Endothelial cell (in vitro differentiated cells): ENCODE results near the gene OR4B1. TPM values are rescaled to one million over a fixed set of nuclear protein-coding genes. Genes with fewer than 3 reads are reported as not detected.
"Not testable (repeated sequence)": the region's sequence is repeated elsewhere in the genome, so short reads cannot be mapped to it uniquely, and the experiment has no call there.

Experiments
- DNase-seq: peaks from one replicate; pipeline ENCODE4 v3.0.0; 2021; ENCODE audit warnings: low spot score
- H3K27ac Mint-ChIP-seq: one replicate; pipeline ENCODE4 v1.8.0; 2021; ENCODE audit warnings: mixed read lengths, inconsistent platforms; ENCODE audit not compliant: unreplicated experiment
- H3K27me3 Mint-ChIP-seq: one replicate; pipeline ENCODE4 v1.8.0; 2021; ENCODE audit warnings: mild to moderate bottlenecking, moderate library complexity, mixed read lengths, inconsistent platforms; ENCODE audit not compliant: unreplicated experiment
- H3K36me3 Mint-ChIP-seq: one replicate; pipeline ENCODE4 v1.8.0; 2021; ENCODE audit warnings: mild to moderate bottlenecking, low read depth, mixed read lengths, inconsistent platforms; ENCODE audit not compliant: unreplicated experiment
- H3K4me1 Mint-ChIP-seq: one replicate; pipeline ENCODE4 v1.8.0; 2021; ENCODE audit warnings: mild to moderate bottlenecking, mixed read lengths, inconsistent platforms; ENCODE audit not compliant: unreplicated experiment
- H3K4me3 Mint-ChIP-seq: one replicate; pipeline ENCODE4 v1.8.0; 2021; ENCODE audit warnings: mild to moderate bottlenecking, mixed read lengths, inconsistent platforms; ENCODE audit not compliant: unreplicated experiment
- H3K9me3 Mint-ChIP-seq: one replicate; pipeline ENCODE4 v1.8.0; 2021; ENCODE audit warnings: mixed read lengths, inconsistent platforms; ENCODE audit not compliant: unreplicated experiment
- CTCF ChIP-seq: fragments of 200-600 bp; sonication (generic); IDR thresholded peaks from one replicate; pipeline ENCODE4 v1.5.0; 2021; ENCODE audit warnings: antibody characterized with exemption; ENCODE audit not compliant: unreplicated experiment
- total RNA-seq: library from RNA; stranded (reverse); fragmentation: NEBNext Ultra II Directional; extraction: Animal tissue kit (Norgen Biotek cat#: 25700); gene quantifications from one replicate; pipeline ENCODE4 v1.2.1, GENCODE V29; 2021; ENCODE audit not compliant: unreplicated experiment

Gene OR4B1
- total RNA-seq, 1 donor from 2014 or later = not detected

GRCh38 chr11:48182860-48183526 lies 33.6 kb upstream of the OR4B1 start:
- Mint-ChIP-seq H3K4me1 (no peaks in the 10 kb centered on the region), H3K9me3 (peaks cover 25% of the 10 kb centered on the region), H3K27me3 (peaks cover 5% of the 10 kb centered on the region), H3K27ac (no peak overlapping the region), H3K36me3 (no peaks in the 10 kb centered on the region), H3K4me3 (no peak overlapping the region)
- TF ChIP-seq CTCF = no peak
- DNase-seq = no peak

GRCh38 chr11:48184452-48184851 lies 32.2 kb upstream of the OR4B1 start:
- H3K9me3 Mint-ChIP-seq = peaks cover 15% of the 10 kb centered on the region
- H3K36me3 Mint-ChIP-seq = no peaks in the 10 kb centered on the region
- no peak for TF ChIP-seq CTCF
- DNase-seq = no peak
- no peak overlapping the region for H3K4me3 Mint-ChIP-seq
- H3K27me3 Mint-ChIP-seq = peaks cover 5% of the 10 kb centered on the region
- no peak overlapping the region for H3K27ac Mint-ChIP-seq
- H3K4me1 Mint-ChIP-seq = no peaks in the 10 kb centered on the region

DNA sequence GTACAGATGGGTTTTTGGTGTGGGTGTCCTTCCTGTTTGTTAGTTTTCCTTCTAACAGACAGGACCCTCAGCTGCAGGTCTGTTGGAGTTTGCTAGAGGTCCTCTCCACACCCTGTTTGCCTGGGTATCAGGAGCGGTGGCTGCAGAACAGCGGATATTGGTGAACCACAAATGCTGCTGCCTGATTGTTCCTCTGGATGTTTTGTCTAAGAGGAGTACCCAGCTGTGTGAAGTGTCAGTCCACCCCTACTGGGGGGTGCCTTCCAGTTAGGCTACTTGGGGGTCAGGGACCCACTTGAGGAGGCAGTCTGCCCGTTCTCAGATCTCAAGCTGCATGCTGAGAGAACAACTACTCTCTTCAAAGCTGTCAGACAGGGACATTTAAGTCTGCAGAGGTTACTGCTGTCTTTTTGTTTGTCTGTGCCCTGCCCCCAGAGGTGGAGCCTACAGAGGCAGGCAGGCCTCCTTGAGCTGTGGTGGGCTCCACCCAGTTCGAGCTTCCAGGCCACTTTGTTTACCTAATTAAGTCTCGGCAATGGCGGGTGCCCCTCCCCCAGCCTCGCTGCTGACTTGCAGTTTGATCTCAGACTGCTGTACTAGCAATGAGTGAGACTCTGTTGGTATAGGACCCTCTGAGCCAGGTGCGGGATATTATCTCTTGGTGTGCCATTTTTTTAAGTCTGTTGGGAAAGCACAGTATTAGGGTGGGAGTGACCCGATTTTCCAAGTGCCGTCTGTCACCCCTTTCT lies 25.5 kb upstream of the OR4B1 start:
- H3K27me3 Mint-ChIP-seq, H3K27ac Mint-ChIP-seq, DNase-seq, H3K4me3 Mint-ChIP-seq, H3K4me1 Mint-ChIP-seq, H3K36me3 Mint-ChIP-seq: not testable (repeated sequence)
- H3K9me3 Mint-ChIP-seq = peaks cover 25% of the 10 kb centered on the region

- no peaks in the 10 kb centered on the region for H3K4me1 Mint-ChIP-seq
- H3K36me3 Mint-ChIP-seq = no peaks in the 10 kb centered on the region
- DNase-seq = no peak
- H3K9me3 Mint-ChIP-seq = peaks cover 36% of the 10 kb centered on the region
- H3K27me3 Mint-ChIP-seq = peaks cover 1% of the 10 kb centered on the region
- H3K4me3 Mint-ChIP-seq = no peak overlapping the region
- no peak overlapping the region for H3K27ac Mint-ChIP-seq
- no peak for TF ChIP-seq CTCF
These were observed 22.7 kb upstream of the OR4B1 start for GRCh38 chr11:48193876-48194275.

DNA sequence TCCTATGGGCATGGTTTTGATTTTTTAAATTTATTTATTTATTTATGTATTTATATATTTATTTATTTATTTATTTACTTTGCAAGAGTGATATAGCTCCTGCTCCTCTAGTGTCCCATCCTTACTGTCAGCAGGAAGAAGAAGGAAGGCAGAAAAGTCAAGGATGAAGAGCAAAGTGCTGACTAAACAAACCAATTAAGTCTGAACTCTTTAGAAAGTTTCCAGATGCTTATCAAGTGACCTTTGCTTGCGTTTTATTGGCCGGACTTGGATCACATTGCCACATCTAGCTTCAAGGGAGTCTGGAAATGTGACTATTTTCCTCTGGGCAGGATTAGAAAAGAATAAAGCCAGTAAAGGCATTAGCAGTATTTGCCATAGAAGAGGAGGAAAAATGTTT lies 8.7 kb upstream of the OR4B1 start:
- Mint-ChIP-seq H3K27me3 (no peaks in the 10 kb centered on the region), H3K4me1 (no peaks in the 10 kb centered on the region), H3K9me3 (peaks cover 16% of the 10 kb centered on the region), H3K27ac (no peak overlapping the region), H3K36me3 (no peaks in the 10 kb centered on the region), H3K4me3 (no peak overlapping the region)
- no peak for DNase-seq
- TF ChIP-seq CTCF = no peak
